A549 treated with GW870086 at 1 μM for 4 hours (cell line): Measurements from ENCODE around the gene RHBDD1. TPM values are rescaled to one million over a fixed set of nuclear protein-coding genes. Genes with fewer than 3 reads are reported as not detected.

Source experiments
- total RNA-seq: library from RNA; stranded (reverse); fragments of 200-300 nt; extraction: Qiagen RNA extraction; gene quantifications from 5 replicates; pipeline ENCODE4 v1.2.3, GENCODE V29; 2022; ENCODE audit warnings: low read depth

RHBDD1 gene
- total RNA-seq = 7.9 to 10.5 TPM (median 8.2 TPM) in 5 replicates

GRCh38 chr2:226835796-226836547 is at the start of gene RHBDD1:
RHBDD1 (plus strand) TSS chr2:226836054; CDS start chr2:226864694, 28,640 bp downstream.

DNA sequence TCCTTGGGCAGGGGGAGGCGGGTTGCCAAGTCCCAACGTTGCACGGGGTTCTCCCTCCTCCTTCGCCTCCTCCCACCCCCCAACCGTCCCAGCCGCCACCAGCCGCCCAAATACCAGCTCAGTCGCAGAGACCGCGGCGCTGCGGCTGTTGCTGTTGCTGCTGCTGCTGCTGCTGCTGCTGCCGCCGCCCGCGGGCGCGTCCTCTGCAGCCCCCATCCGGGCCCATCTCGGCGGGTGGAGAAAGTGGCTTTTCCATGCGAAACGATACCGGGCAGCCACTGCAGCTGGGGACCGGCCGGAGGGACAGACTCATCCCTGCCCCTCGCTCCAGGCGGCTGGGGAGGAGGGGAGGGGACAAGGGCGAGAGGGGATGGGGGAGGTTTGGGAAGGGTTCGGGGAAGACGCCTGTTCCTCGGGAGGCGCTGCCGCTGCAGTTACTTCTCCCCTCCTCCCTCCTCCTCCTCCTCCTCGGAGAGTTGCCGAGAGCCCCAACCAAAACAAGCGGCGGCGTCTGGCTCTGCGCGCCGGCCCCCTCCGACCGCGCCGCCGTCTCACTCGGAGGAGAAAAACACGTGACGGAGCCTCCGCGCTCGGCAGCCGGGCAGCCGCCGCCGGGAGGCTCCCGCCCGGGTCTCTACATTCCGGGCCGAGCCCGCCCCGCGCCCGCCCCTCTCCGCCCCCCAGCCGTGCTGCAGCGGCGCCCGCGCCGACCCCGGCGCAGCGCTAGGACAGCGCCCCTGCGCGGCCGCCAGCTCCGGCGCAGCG is 36.5 kb upstream of the RHBDD1 start, which contains the start of gene IRS1:
IRS1 (minus strand) TSS at position 610 of the 765 bp plus-strand sequence. CDS start 1,082 bp downstream, outside the sequence.

Other genes with a start within 250 kb of the RHBDD1 start
- 10.5 to 15.2 TPM (median 12.6 TPM) in 5 replicates for gene IRS1, start 36.2 kb upstream of the RHBDD1 start, total RNA-seq